PC-3 (cell line): ENCODE measurements around the gene DPM1. TPM values are rescaled to one million over a fixed set of nuclear protein-coding genes. Genes with fewer than 3 reads are reported as not detected.

ENCODE experiments used
- ATAC-seq: fragments of 200-7000 bp; cut with Tn5 transposase; 2 replicates; pipeline ENCODE4 v1.9.1; 2020; ENCODE audit warnings: mild to moderate bottlenecking, moderate library complexity
- BruUV-seq: library from RNA; stranded (reverse); fragments of 400-500 nt; replicated peaks from 2 replicates; lab custom pipeline; 2021; lab: Mats Ljungman, UMichigan
- CTCF ChIA-PET: fragments of 300-600 bp; sonication (Branson Sonifier 250); formaldehyde crosslinking; loops from one replicate; lab custom pipeline; 2022; ENCODE audit warnings: antibody characterized with exemption; lab: Charles Lee
- POLR2A ChIA-PET: fragments of 300-600 bp; sonication (Branson Sonifier 250); formaldehyde crosslinking; loops from one replicate; lab custom pipeline; 2022; ENCODE audit warnings: antibody characterized with exemption; ENCODE audit not compliant: unreplicated experiment; lab: Charles Lee
- DNase-seq: peaks from one replicate; pipeline ENCODE4 v3.0.0-alpha.2; 2015
- H2AFZ ChIP-seq: fragments of 300-600 bp; sonication (generic); 2 replicates; pipeline ENCODE4 v1.6.0; 2016; ENCODE audit warnings: antibody characterized with exemption, low read length
- H3F3A ChIP-seq: fragments of 300-600 bp; sonication (generic); one replicate; pipeline ENCODE4 v1.6.0; 2017; ENCODE audit warnings: antibody characterized with exemption, low read length, control low read depth, mild to moderate bottlenecking; ENCODE audit not compliant: unreplicated experiment
- H3K27ac ChIP-seq: fragments of 300-600 bp; sonication (generic); 2 replicates; pipeline ENCODE4 v1.5.1; 2016; ENCODE audit warnings: mild to moderate bottlenecking, low read length
- H3K27me3 ChIP-seq: fragments of 300-600 bp; sonication (generic); 2 replicates; pipeline ENCODE4 v1.6.1; 2016; ENCODE audit warnings: low read length, mixed read lengths
- H3K36me3 ChIP-seq: fragments of 300-600 bp; sonication (generic); 2 replicates; pipeline ENCODE4 v1.6.1; 2016; ENCODE audit warnings: low read depth, mixed run types, low read length, mixed read lengths
- H3K4me1 ChIP-seq: fragments of 300-600 bp; sonication (generic); 2 replicates; pipeline ENCODE4 v1.5.1; 2016; ENCODE audit warnings: low read length; ENCODE audit not compliant: insufficient read depth
- H3K4me2 ChIP-seq: fragments of 300-600 bp; sonication (generic); 2 replicates; pipeline ENCODE4 v1.6.0; 2016; ENCODE audit warnings: low read length
- H3K4me3 ChIP-seq: fragments of 300-600 bp; sonication (generic); 2 replicates; pipeline ENCODE4 v1.5.1; 2016; ENCODE audit warnings: mild to moderate bottlenecking, low read length, mixed read lengths
- H3K79me2 ChIP-seq: fragments of 300-600 bp; sonication (generic); 2 replicates; pipeline ENCODE4 v1.6.1; 2017; ENCODE audit warnings: low read length, mixed read lengths
- H3K9ac ChIP-seq: fragments of 300-600 bp; sonication (generic); 2 replicates; pipeline ENCODE4 v1.6.0; 2016; ENCODE audit warnings: mild to moderate bottlenecking, low read length
- H3K9me2 ChIP-seq: fragments of 300-600 bp; sonication (generic); replicated peaks from 2 replicates; pipeline ENCODE4 v1.6.1; 2016; ENCODE audit warnings: mixed run types, low read length, mixed read lengths
- H3K9me3 ChIP-seq: fragments of 300-600 bp; sonication (generic); 2 replicates; pipeline ENCODE4 v1.6.1; 2016; ENCODE audit warnings: low read length, mixed read lengths
- H4K20me1 ChIP-seq: fragments of 300-600 bp; sonication (generic); 2 replicates; pipeline ENCODE4 v1.6.1; 2016; ENCODE audit warnings: low read length, mixed read lengths
- EZH2 ChIP-seq: fragments of 300-600 bp; sonication (generic); IDR thresholded peaks from one replicate; pipeline ENCODE4 v1.6.1; 2017; ENCODE audit warnings: antibody characterized with exemption, mild to moderate bottlenecking, low read length; ENCODE audit not compliant: unreplicated experiment
- EZH2phosphoT487 ChIP-seq: fragments of 300-600 bp; sonication (generic); IDR thresholded peaks from 2 replicates; pipeline ENCODE4 v1.6.1; 2018; ENCODE audit warnings: mild to moderate bottlenecking, antibody characterized with exemption, low read length, borderline replicate concordance
- intact Hi-C: fragments of 100-400 bp; cut with micrococcal nuclease; formaldehyde crosslinking; loops from 2 replicates; pipeline ENCODE4 v1.9.0; 2023
- total RNA-seq: library from RNA; depleted of rRNA; stranded (reverse); fragments of >200 nt; gene quantifications from 2 replicates; pipeline ENCODE4 v1.2.3, GENCODE V29; 2014
- TF ChIP-seq, protein P1 (sequence below): fragments of 300-600 bp; sonication (generic); conservative IDR thresholded peaks from 2 replicates; pipeline ENCODE4 v1.5.1; 2017; ENCODE audit warnings: antibody characterized with exemption, low read depth, mild to moderate bottlenecking, low read length

DPM1 gene
- total RNA-seq, 1 experiment from 2014 or later, result 87.0 TPM

DNA sequence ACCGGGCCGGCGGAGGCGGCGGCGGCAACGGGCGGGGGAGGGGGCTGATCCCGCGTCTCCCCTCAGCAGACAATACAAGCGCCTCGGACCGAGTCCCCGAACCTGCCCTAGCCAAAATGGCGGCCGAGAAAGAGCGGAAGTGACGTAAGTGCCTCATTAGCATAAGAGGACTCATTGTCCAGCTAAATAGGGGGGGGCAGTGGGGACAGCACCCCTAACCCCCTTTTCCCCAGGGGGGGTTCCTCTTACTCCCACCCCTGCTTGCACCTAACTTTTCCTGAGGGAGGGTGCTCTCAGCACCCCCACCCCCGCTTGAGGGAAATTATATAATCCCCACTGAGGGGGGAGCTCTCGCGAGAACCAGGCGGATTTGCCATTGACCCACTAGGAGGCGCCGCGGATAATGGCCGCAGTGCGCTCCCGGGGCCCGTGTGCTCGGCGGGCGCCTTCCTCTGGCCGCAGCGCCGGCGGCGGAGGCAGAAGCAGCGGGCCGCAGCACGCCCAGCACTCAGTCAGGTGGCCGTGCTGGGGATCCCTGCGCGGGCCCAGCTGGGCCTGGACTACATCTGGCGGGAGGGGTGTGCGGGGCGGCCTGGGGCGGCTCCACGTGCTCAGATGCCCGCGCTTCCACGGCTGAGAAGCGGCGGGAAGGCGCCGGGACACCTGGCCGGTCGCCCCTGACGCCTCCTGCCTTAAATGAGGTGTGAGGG is 26.9 kb downstream of the DPM1 start, which contains the start of gene ADNP:
Gene ADNP, minus strand, starts transcription at position 132 of the 710 bp plus-strand sequence. CDS start 27,441 bp downstream, outside the sequence.
- peak within 1 kb of the TSS; percentile 84 for H3K4me2 ChIP-seq
- peak within 1 kb of the TSS; percentile 81 for H3K9ac ChIP-seq
- no peak for TF ChIP-seq EZH2
- TF ChIP-seq, protein P1, sequence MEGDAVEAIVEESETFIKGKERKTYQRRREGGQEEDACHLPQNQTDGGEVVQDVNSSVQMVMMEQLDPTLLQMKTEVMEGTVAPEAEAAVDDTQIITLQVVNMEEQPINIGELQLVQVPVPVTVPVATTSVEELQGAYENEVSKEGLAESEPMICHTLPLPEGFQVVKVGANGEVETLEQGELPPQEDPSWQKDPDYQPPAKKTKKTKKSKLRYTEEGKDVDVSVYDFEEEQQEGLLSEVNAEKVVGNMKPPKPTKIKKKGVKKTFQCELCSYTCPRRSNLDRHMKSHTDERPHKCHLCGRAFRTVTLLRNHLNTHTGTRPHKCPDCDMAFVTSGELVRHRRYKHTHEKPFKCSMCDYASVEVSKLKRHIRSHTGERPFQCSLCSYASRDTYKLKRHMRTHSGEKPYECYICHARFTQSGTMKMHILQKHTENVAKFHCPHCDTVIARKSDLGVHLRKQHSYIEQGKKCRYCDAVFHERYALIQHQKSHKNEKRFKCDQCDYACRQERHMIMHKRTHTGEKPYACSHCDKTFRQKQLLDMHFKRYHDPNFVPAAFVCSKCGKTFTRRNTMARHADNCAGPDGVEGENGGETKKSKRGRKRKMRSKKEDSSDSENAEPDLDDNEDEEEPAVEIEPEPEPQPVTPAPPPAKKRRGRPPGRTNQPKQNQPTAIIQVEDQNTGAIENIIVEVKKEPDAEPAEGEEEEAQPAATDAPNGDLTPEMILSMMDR, result peak; percentile 81
- ChIA-PET CTCF (interaction anchor here (0.6 to 1.4 kb wide), 7 partner anchors 27 to 766 kb away, joined by 3 to 11 read pairs (median 8); partner anchors contain the start of genes BCAS4, DPM1 and MOCS3), POLR2A (interaction anchor here (0.5 to 1.1 kb wide), 6 partner anchors 27 to 473 kb away, joined by 3 to 5 read pairs (median 3); partner anchors contain the start of genes BCAS4, DPM1 and MOCS3)
- H3F3A ChIP-seq, result peaks cover 26% of the 10 kb centered on the region
- DNase-seq, result peak; percentile 89
- H4K20me1 ChIP-seq, result peaks cover 22% of the 10 kb centered on the region
- H3K4me3 ChIP-seq, result peak within 1 kb of the TSS; percentile 92
- peak within 1 kb of the TSS; percentile 82 for H2AFZ ChIP-seq
- H3K9me2 ChIP-seq, result no peaks in the 10 kb centered on the region
- H3K79me2 ChIP-seq, result peaks cover 41% of the 10 kb centered on the region
- peak; percentile 70 for ATAC-seq
- no TSS peak for BruUV-seq
- no peaks in the 10 kb centered on the region for H3K9me3 ChIP-seq
- peaks cover 51% of the 10 kb centered on the region for H3K36me3 ChIP-seq
- intact Hi-C loops, result loop anchor here (2.0 kb wide), 1 partner anchor 137 kb away; the partner anchor contains the start of gene BCAS4
- H3K27ac ChIP-seq, result peak within 1 kb of the TSS; percentile 69
- H3K4me1 ChIP-seq, result peaks cover 31% of the 10 kb centered on the region
- H3K27me3 ChIP-seq, result no peaks in the 10 kb centered on the region

DNA sequence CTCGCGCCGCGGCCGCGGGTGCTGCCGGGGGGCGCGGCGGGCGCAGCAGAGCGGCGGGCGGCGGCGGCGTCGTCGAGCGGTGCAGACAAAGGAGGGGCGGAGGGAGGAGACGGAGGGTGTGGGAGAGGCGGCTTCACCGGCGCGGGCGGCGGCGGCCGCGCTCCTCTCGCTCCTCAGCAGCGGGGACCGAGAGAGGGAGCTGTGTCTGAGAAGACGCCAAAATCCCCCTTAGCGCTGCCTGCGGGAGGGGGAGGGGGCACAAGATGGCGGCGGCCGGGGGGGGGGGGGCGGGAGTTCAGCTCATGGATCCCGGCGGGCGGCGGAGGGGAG is 27.4 kb downstream of the DPM1 start:
- BruUV-seq, result no TSS peak

More for the DNA sequence above, 27.4 kb downstream of the DPM1 start:
- DNase-seq, result no peak
- no peaks in the 10 kb centered on the region for H3K9me2 ChIP-seq
- ATAC-seq, result peak; percentile 32
- 0 out of 2 replicates have a peak overlapping the region, but pooled peaks have one; percentile 82 for H2AFZ ChIP-seq
- no peaks in the 10 kb centered on the region for H3K27me3 ChIP-seq
- H4K20me1 ChIP-seq, result peaks cover 24% of the 10 kb centered on the region
- 0 out of 2 replicates have a peak overlapping the region, but pooled peaks have one; percentile 84 for H3K4me2 ChIP-seq
- ChIA-PET CTCF (interaction anchor here (0.6 to 1.4 kb wide), 8 partner anchors 27 to 765 kb away, joined by 3 to 11 read pairs (median 8); partner anchors contain the start of genes BCAS4, DPM1 and MOCS3), POLR2A (interaction anchor here (0.5 to 1.1 kb wide), 4 partner anchors 28 to 473 kb away, joined by 3 to 5 read pairs (median 3); partner anchors contain the start of genes BCAS4, DPM1 and MOCS3)
- peak overlapping the region; percentile 69 for H3K27ac ChIP-seq
- H3K4me1 ChIP-seq, result peaks cover 31% of the 10 kb centered on the region
- TF ChIP-seq EZH2phosphoT487, result no peak
- TF ChIP-seq EZH2, result no peak
- TF ChIP-seq, protein P1, result no peak
- no peaks in the 10 kb centered on the region for H3K9me3 ChIP-seq
- H3F3A ChIP-seq, result peaks cover 26% of the 10 kb centered on the region
- peak overlapping the region; percentile 75 for H3K9ac ChIP-seq
- intact Hi-C loops, result loop anchor here (2.0 kb wide), 1 partner anchor 136 kb away; the partner anchor contains the start of gene BCAS4
- peaks cover 48% of the 10 kb centered on the region for H3K36me3 ChIP-seq
- H3K4me3 ChIP-seq, result peak overlapping the region; percentile 64
- peaks cover 46% of the 10 kb centered on the region for H3K79me2 ChIP-seq
